Left ventricle myocardium inferior (tissue), 1 donor: ENCODE results near the gene PLEKHA6. TPM values are rescaled to one million over a fixed set of nuclear protein-coding genes. Genes with fewer than 3 reads are reported as not detected.

Source experiments
- DNase-seq: peaks from one replicate; pipeline ENCODE4 v3.0.0-alpha.2; 2020
- H3K27ac ChIP-seq: fragments of 200-600 bp; replicated peaks from 2 replicates; pipeline ENCODE4 v1.8.0; 2021
- H3K27me3 ChIP-seq: fragments of 200-600 bp; 2 replicates; pipeline ENCODE4 v1.8.0; 2021; ENCODE audit warnings: low read depth
- H3K36me3 ChIP-seq: fragments of 200-600 bp; 2 replicates; pipeline ENCODE4 v1.8.0; 2021
- H3K4me1 ChIP-seq: fragments of 200-600 bp; 2 replicates; pipeline ENCODE4 v1.8.0; 2021
- H3K4me3 ChIP-seq: fragments of 200-600 bp; 2 replicates; pipeline ENCODE4 v1.8.0; 2021; ENCODE audit warnings: mild to moderate bottlenecking, moderate library complexity
- H3K9me3 ChIP-seq: fragments of 200-600 bp; replicated peaks from 2 replicates; pipeline ENCODE4 v1.8.0; 2021
- CTCF ChIP-seq: fragments of 200-600 bp; IDR thresholded peaks from 2 replicates; pipeline ENCODE4 v1.8.0; 2021; ENCODE audit warnings: antibody characterized with exemption, mild to moderate bottlenecking, borderline replicate concordance
- intact Hi-C: fragments of 100-400 bp; cut with micrococcal nuclease; formaldehyde crosslinking; loops from one replicate; pipeline ENCODE4 v1.11.0; 2022
- total RNA-seq: library from RNA; stranded (reverse); fragmentation: NEBNext Ultra II Directional; extraction: Animal tissue kit (Norgen Biotek cat#: 25700); gene quantifications from one replicate; pipeline ENCODE4 v1.2.1, GENCODE V29; 2021
- donor health status: DM: no; HTN: yes; CAD: no; lungs with severe emphysema.

Gene PLEKHA6
- total RNA-seq, 1 donor from 2014 or later = 28.8 TPM

DNA sequence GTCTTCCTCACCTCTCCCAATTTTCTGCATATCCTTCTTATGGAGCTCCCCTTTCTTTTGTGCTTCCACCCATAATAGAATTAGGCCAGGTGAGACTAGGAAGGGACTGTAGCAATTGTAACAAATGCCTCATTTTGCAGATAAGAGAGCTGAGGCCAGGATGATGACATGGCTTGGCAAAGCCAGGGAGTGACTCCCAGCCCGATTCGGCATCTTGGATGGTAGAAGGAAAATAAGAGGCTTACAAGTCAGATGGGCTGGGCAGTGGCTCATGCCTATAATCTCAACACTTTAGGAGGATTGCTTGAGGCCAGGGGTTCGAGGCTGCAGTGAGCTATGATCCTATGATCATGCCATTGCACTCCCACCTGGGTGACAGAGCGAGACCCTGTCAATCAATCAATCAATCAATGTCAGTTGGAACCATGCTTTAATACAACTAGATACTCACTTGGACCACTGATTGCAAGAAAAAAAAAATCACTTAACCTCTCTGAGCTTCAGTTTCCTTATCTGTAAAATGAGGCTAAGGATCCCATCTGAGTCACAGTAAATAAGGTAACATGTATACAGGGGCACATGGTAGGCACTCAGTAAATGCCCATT lies 51.6 kb downstream of the PLEKHA6 start:
- Histone ChIP-seq H3K9me3 (no peaks in the 10 kb centered on the region), H3K27me3 (no peaks in the 10 kb centered on the region), H3K4me1 (peaks cover 14% of the 10 kb centered on the region), H3K4me3 (peak overlapping the region; percentile 47), H3K27ac (peak overlapping the region; percentile 54), H3K36me3 (no peaks in the 10 kb centered on the region)
- DNase-seq = no peak
- intact Hi-C loops = no loop called here
- no peak for TF ChIP-seq CTCF

- intact Hi-C loops = no loop called here
- peak overlapping the region; percentile 54 for H3K27ac ChIP-seq
- DNase-seq = peak; percentile 26
- no peaks in the 10 kb centered on the region for H3K36me3 ChIP-seq
- H3K27me3 ChIP-seq = no peaks in the 10 kb centered on the region
- no peaks in the 10 kb centered on the region for H3K9me3 ChIP-seq
- peak overlapping the region; percentile 47 for H3K4me3 ChIP-seq
- peaks cover 14% of the 10 kb centered on the region for H3K4me1 ChIP-seq
- TF ChIP-seq CTCF = peak; percentile 49
Observed at GRCh38 chr1:204307334-204307883, 52.3 kb downstream of the PLEKHA6 start.

- Histone ChIP-seq H3K27ac (no peak overlapping the region), H3K9me3 (no peaks in the 10 kb centered on the region), H3K27me3 (no peaks in the 10 kb centered on the region), H3K4me1 (peaks cover 23% of the 10 kb centered on the region), H3K4me3 (no peak overlapping the region), H3K36me3 (no peaks in the 10 kb centered on the region)
- no peak for DNase-seq
- intact Hi-C loops = no loop called here
- TF ChIP-seq CTCF = no peak
Observed at GRCh38 chr1:204306076-204306475, 53.7 kb downstream of the PLEKHA6 start.

- Histone ChIP-seq H3K27ac (no peak overlapping the region), H3K9me3 (no peaks in the 10 kb centered on the region), H3K4me3 (no peak overlapping the region), H3K36me3 (no peaks in the 10 kb centered on the region), H3K27me3 (no peaks in the 10 kb centered on the region), H3K4me1 (peaks cover 39% of the 10 kb centered on the region)
- no peak for TF ChIP-seq CTCF
- intact Hi-C loops = no loop called here
- no peak for DNase-seq
Observed at GRCh38 chr1:204304067-204304466, 55.7 kb downstream of the PLEKHA6 start.

GRCh38 chr1:204302769-204303168 lies 57.0 kb downstream of the PLEKHA6 start:
- TF ChIP-seq CTCF = no peak
- no peak overlapping the region for H3K4me3 ChIP-seq
- intact Hi-C loops = no loop called here
- H3K4me1 ChIP-seq = peaks cover 33% of the 10 kb centered on the region
- no peak for DNase-seq
- H3K36me3 ChIP-seq = no peaks in the 10 kb centered on the region
- H3K9me3 ChIP-seq = no peaks in the 10 kb centered on the region
- no peak overlapping the region for H3K27ac ChIP-seq
- no peaks in the 10 kb centered on the region for H3K27me3 ChIP-seq
